ENCODE measurements around the gene HSPB6.
A peak's percentile ranks its signal among the peaks of the same experiment; 100 is the strongest.
"Not testable (repeated sequence)": the region's sequence is repeated elsewhere in the genome, so short reads cannot be mapped to it uniquely, and the experiment has no call there.

The HSPB6 gene

DNA sequence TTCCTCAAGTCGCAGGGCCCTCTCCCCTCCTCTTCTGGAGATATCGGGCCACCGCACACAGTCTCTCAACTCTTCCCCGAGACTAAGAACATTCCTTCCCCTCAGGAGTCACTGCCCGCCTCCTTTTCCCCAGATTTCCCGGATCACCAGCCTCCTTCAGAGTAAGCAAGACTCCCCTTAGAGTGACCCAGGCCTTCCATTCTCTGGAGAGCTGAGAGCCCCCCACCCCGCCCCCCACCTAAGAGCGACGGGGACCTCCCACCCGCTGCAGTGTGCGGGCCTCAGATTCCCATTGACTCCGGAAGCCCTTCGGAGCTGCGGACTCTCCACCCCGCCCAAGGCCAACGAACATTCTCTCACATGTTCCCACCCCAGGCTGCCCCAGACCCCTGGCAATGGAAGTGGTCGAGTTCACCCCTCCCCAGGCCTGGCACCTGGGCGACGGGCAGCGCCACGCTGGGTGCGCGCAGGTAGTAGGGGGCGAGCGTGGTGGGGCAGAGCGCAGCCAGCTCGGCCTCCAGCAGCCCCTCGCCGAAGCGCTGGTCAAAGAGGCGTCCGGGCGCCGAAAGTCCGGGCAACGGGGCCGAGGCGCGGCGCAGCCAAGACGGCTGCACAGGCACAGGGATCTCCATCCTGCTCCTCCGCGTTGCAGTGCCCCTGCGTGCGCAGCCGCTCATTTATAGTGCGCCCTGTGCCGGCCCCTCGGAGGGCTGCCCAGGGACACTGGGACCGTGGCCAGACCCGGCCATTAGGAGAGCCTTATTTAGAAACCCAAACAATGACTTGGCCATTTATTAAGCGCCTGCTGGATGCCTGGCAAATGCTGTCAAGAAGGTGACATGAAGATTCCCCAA, at the start of gene HSPB6:
HSPB6 (minus strand) TSS at position 653 of the 854 bp plus-strand sequence; CDS start at position 632, 21 bp downstream.
- DNase-seq: no peak

- DNase-seq: no peak
Measured at GRCh38 chr19:35806597-35806996, 49.8 kb upstream of the HSPB6 start.

DNA sequence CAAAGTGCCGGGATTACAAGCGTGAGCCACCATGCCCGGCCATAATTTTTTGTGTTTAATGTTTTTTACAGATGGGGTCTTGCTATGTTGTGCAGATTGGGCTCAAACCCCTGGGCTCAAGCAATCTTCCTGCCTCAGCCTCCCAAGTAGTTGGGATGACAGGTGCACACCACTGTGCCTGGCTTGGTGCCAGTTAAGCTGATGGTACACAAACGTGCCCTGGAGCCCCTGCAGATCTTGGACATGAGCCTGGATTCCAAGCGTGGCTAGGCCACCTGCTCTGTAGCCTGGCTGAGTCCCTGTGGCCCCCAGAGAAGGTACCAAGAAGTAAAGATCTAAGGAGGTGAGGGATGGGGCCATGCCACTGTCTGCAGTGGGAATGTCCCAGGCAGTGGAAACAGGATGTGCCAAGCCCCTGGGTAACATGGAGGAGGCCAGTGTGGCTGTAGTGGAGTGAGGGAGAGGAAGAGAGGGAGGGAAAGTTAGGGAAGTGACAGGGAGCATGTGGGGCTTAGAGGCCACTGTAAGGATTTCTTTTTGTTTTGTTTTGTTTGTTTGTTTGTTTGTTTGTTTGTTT, 48.8 kb upstream of the HSPB6 start:
- DNase-seq: no peak

DNA sequence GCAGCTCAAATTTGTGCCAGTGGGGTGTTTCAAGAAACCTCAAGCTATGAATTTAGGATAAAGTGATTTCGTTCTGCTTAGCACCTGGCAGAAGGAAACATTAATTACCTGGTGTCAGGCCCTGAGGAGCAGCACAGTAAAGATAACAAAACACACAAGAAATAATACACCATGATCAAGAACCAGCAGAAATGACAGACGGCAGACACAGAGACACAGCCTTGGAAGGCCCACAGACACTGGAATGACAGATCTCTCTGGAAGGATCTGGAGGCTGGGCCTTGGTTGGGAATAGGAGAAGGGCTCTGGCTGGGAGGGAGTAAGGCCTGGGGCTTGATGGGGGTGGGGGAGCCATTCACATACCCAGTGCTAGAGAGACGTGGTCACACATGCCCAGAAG, 45.0 kb upstream of the HSPB6 start:
- no peak for DNase-seq

GRCh38 chr19:35797663-35798062, 40.8 kb upstream of the HSPB6 start:
- no peak for DNase-seq

DNA sequence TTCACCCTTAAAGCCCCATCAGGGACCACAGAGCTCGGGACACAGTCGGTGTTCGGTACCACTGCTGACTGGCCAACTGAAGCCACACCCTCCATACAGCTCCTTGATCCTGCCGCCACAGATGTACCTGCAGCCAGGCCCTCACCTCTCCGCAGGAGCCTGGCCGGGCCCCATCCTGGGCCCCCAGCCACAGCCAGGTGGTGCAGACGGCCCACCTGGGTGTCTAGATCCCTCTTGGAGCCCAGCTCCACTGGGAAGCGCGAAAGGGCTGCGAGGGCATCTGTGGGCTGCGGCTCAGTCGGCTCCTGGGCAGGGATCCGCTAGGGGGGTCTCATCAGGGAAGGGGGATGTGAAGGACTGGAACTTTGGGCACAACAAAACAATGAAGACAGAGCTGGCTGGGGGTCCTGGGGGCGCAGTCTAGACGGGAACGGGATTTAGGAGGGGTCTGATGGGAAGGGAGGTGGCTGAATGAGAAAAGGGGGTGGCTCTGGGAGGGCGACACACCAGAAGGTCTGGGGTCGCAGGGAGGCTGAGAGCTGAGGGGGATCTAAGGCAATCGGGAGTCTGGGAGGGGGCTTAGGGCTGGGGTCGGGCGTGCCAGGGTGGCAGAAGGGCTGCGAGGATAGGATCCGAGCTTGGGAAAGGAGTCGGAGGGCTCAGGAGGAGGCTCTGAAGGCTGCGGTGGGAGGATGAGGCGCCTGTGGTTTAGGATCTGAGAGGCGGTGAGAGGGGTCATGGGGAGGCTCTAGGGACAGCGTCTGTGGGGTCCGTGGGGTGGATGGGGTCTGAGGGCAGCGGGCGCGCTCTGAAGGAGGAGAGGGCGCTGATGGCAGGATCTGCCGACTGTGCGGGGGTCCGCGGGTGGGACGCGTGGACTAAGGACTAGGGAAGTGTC, 40.1 kb upstream of the HSPB6 start:
- DNase-seq: no peak

DNA sequence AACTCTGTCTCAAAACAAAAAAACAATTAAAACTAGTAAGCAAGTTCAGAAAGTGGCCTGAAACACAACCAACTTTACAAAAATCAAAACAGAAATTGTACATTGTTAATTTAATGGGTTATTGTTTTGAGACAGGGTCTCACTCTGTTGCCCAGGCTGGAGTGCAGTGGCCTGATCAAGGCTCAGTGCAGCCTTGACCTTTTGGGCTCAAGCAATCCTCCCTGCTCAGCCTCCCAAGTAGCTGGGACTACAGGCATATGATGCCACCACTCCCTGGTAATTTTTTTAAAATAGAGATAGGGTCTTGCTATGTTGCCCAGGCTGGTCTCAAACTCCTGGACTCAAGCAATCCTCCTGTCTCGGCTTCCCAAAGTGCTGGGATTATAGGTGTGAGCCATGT, 38.7 kb upstream of the HSPB6 start:
- not testable (repeated sequence) for DNase-seq

DNA sequence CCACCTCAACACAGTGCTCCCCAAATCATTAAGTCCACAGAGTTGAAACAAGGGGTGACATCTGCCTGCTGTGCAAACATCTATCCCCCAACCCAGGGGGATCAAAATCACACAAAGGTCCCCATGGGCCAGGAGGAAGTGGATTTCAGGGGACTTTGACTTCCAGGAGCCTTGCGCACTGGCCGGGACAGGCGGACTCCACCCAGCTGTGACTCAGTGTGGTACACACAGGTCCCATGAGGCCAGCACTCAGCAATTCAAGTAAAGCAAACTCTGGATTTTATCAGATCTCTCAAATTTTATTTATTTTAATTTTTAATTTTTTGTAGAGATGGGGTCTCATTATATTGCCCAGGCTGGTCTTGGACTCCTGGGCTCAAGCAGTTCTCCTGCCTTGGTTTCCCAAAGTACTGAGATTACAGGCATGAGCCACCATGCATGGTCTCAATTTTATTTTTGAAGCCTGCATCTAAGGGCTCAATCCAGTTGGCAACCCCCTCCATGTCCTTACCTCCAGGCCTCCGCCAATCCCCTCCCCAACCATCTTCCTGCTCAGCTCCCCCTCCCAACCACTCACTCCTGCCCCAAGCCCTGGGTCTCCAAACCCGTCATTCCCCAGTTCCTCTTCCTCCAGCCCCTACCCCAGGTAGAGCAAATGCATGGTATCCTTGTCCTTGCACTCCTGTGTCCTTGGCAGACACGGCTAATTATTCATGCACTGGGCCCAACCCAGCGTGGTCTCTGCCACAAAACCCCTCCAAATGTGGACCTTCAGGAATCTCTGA, 36.7 kb upstream of the HSPB6 start:
- no peak for DNase-seq

DNA sequence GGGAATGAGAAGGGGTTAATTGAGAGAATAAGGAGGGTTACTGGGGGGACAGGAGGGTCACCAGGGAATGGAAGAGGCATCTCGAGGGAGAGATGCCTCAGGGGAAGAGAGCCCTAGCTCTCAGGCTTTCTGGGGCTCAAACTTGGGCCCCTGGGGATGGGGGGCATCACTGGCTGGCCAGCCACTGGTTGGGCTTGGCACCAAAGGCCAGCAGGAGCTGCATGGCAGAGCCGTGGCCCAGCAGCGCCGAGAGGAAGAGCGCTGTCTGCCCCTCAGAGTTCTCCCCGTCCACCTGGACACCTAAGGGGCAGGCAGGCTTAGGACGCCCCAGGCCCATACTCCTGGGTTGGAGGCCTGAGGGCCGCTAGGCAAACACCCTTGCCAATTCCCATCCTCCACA, 36.1 kb upstream of the HSPB6 start:
- no peak for DNase-seq

GRCh38 chr19:35792312-35792711, 35.5 kb upstream of the HSPB6 start:
- DNase-seq: no peak

- no peak for DNase-seq
Measured at GRCh38 chr19:35791814-35792279, 35.0 kb upstream of the HSPB6 start.

GRCh38 chr19:35790981-35791813, 34.4 kb upstream of the HSPB6 start:
- peak in 1 of 2 experiments; percentile 21 for DNase-seq

DNA sequence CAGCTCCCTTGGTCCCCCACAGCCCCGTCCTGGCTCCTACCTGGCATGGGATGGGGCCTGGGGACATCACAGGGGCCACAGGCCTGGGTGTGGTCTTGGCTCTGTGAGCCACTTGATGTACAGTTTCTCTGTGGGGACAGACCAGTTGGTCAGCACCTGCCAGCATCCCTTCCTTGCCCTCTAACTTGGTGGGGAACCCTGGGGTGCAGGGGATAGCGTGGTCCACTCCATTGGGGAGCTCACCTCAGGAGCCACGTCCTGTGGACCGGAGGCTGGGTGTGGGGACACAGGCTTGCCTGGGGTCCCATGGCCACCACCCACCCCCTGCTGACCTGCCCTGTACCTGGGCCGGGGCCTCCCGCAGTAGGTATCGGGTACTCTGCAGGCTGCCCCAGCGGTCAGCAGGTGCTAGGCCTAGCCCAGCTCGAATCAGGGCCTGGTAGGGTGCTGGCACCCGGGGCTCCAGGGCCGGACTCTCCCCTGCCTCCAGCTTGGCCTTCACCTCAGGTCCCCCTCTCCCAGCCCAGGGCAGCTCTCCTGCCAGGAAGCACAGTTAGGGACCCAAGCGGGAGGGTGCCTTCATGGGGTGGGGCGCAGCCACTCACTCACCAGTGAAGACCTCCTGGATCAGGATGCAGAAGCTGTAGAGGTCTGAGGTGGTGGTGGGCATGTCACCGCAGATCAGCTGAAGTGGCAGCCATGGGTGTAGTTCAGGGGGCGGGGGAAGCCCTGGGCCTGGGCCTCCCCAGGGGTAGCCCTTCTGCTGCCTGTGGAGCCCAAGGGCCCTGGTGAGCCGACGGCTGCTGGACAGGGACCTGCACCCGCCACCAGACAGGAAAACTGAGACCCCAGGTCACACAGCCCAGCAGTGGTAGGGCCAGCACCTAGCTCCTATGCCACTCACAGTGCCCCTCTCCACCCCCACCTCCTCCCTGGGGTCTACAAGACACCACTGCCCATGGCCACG, 33.4 kb upstream of the HSPB6 start:
- no peak for DNase-seq

DNA sequence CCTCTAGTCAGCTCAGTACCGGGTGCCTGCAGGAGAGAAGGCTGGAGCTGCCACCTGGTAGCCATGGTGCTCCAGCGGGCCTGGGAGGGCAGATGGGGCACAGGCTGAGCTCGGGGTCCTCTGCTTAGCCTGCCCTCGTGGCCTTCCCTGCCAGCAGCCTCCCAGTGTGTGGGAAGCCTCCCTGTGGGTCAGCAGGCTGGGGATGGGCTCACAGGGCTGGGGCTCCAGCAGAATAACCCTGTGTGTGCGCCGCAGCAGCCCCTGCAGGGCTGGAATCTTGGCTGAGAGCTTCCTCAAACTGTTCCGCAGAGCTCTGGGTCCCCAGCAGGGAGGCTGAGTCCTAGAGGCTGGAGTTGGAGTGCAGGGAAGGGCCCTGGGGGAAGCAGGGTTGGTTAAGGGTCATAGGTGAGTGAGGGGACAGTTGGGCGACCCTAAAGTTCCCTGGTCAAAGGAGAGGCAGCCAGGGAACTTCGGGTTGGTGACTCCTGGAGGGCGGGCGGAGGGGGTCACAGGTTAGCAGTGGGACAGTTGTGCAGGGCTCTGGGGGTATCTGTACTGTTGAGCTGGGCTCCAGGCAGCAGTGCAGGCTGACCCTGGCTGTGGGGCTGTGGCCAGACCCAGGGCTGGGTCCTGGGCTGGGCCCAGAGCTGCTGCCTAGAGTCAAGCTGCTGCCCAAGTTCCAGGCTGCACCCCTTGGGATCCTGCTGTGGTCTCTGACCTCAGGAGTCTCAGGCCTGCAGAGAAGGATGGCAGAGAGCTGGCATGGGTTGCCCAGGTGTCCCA, 32.6 kb upstream of the HSPB6 start:
- no peak for DNase-seq

- DNase-seq: no peak
Measured at GRCh38 chr19:35788205-35788960, 31.6 kb upstream of the HSPB6 start.

DNA sequence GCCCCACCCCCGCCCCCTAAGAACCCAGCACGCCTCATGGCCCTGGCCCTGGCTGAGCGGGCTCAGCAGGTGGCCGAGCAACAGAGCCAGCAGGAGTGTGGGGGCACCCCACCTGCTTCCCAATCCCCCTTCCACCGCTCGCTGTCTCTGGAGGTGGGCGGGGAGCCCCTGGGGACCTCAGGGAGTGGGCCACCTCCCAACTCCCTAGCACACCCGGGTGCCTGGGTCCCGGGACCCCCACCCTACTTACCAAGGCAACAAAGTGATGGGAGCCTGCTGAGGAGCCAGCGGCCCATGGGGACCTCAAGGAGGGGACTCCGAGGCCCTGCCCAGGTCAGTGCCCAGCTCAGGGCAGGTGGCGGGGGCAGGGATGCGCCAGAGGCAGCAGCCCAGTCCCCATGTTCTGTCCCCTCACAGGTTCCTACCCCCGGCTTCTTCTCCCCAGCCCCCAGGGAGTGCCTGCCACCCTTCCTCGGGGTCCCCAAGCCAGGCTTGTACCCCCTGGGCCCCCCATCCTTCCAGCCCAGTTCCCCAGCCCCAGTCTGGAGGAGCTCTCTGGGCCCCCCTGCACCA, 30.5 kb upstream of the HSPB6 start:
- DNase-seq: no peak

- no peak for DNase-seq
Measured at GRCh38 chr19:35786299-35787160, 29.7 kb upstream of the HSPB6 start.

DNA sequence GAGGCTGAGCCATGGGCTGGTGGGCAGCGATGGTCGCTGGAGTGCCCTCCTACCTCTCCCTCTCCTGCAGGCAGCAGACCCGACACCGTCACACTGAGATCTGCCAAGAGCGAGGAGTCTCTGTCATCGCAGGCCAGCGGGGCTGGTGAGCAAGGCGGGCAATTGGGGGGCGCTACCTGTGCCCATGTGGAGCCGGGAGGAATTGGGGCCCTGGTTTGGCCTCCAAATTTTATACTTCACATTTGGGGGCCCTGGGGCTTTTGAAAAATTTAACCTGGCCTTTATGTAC, 28.5 kb upstream of the HSPB6 start:
- no peak for DNase-seq

Data from cerebellar nuclear complex (tissue), 1 donor.